RKO (cell line): ENCODE data around the gene CXCL3.
"Not testable (repeated sequence)": the region's sequence is repeated elsewhere in the genome, so short reads cannot be mapped to it uniquely, and the experiment has no call there.

Experiments
- DNase-seq: peaks from one replicate; pipeline ENCODE4 v3.0.0-alpha.2; 2016; ENCODE audit warnings: low spot score

Gene CXCL3

DNA sequence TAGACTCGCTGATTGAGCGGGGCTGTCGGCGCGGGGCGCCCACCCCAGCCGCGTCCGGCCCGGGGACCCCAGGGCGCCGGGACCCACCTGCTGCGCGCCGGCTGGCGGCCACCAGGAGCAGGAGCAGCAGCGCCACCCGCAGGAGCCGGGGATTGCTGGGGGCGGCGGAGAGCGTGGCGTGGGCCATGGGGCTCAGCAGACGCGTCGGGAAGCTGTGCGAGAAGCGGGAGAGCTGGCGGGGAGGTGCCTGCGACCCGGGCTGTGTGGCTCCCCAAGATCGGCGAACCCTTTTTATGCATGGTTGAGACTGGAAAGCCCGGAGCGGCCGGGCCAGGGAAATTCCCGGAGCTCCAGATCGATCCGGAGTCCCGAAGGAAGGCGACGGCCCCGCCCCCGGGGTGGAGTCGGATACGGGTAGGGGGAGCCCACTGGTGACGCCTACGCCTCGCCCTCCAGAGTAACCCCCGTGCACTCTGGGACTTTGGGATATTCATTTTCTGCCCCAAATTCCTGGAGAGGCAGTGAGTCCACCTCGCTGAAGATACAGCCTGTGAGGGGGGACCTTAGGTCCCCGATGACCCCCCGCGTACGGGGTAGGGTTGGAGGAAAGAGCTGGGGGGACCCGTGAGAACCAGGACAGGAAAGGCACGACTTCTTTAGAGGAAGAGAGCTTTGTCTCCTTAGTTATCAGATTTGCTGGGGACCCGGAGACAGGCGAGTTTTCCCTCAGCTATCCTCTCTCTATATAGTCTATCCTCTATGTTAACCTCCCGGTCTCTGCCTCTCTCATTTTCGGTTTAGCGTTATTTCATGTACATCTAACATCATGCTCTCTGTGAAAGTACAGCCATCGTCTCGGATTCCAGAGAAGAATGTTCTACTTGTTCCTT lies at the start of gene CXCL3:
TSS of gene CXCL3 (minus strand) at position 265 of the 890 bp plus-strand sequence. CDS start at position 187, 78 bp downstream.
- peak; percentile 77 for DNase-seq

DNA sequence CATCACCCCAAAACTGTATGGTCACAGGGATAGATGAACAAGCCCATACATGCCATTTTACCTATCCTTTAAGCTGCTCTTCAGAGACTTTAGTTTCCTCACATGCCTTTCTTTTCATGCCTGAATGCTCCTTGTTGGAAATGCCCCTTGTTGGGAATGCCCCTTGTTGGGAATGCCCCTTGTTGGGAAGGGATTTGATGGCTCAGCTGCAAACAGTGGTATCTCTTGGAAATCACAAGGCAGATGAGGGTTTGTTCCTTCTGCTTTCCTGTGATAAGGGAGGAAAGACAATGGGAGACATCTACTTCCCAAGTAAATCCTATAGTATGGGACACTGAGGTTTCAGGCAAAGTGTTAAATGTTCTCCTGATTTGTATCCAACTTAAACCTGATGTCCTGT lies 49.0 kb upstream of the CXCL3 start:
- no peak for DNase-seq

DNA sequence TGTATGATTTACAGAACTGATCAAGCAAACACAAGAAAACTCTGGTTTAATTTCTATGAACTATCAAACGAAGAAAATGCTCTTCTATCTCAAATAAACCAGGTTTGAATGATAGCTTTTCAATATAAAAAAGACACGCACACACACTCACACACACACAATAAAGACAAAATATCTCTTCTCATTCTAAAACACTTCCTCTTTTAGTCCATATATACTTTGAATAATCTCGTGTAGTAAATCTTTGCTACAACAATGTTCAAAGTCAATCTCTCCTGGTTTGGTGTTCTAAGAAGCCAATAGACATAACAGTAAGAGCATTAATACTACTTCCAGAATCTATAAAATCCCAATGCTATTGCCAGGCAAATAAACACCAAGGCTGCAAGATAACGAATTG lies 47.2 kb upstream of the CXCL3 start:
- DNase-seq = no peak

DNA sequence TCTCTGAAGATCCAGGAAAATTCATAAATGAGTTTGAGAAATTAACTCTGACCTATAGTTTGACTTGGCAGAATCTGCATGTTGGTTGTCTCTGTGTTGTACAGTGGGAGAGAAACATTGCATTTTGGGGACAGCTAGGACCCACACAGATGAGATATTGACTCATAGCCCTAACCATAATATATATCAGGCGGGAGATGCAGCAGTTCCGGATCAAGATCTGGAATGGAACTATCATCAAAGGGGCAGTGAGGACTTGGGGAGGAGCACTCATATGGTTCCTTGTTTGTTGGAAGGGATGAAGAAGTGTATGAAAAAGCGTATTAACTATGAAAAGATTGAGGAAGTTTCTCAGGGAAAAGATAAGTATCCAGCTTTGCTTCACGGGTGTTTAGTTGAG lies 46.5 kb upstream of the CXCL3 start:
- DNase-seq = no peak

DNA sequence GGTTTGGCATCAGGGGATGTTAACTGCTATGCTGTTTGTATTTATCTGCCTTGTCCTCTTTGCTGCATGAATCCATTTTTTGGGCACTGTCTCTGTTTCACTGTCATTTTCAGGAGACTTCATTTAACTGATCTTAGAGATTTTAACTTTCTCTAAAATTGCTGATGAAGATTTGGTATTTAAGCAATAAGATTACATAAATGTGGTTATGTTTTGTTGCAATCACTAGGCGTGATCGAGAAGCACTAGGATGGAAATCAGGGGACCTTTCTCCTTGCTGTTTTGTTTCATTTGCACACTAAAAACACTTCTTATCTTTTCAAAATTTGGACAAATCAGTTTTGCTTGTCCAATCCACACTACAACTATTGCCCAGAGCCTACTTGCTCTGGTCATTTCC lies 45.1 kb upstream of the CXCL3 start:
- no peak for DNase-seq

DNA sequence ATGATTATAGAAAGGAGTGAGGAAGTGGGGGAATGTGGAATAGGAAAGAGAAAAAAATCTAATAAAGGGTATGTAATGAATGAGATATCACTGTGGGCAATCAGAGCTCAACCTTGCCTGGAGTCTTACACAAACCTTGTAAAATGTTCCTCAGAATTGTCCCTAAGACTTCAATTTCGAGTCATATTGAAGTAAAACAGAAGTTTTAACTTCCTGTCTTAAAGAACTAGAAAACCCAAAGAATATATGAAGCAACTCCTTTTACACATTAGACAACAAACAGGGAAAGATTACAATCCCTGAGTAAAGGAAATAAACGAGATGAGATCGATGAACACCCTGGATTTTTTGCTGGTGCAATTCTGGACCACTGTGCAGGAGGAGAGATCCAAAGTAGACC lies 42.5 kb upstream of the CXCL3 start:
- no peak for DNase-seq

DNA sequence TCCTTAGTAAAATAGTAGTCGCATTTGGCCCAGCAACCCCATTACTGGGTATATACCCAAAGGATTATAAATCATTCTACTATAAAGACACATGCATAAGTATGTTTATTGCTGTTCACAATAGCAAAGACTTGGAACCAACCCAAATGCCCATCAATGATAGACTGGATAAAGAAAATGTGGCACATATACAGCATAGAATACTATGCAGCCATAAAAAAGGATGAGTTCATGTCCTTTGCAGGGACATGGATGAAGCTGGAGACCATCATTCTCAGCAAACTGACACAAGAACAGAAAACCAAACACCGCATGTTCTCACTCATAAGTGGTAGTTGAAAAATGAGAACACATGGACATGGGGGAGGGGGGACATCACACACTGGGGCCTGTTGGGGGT lies 41.9 kb upstream of the CXCL3 start:
- DNase-seq = not testable (repeated sequence)

DNA sequence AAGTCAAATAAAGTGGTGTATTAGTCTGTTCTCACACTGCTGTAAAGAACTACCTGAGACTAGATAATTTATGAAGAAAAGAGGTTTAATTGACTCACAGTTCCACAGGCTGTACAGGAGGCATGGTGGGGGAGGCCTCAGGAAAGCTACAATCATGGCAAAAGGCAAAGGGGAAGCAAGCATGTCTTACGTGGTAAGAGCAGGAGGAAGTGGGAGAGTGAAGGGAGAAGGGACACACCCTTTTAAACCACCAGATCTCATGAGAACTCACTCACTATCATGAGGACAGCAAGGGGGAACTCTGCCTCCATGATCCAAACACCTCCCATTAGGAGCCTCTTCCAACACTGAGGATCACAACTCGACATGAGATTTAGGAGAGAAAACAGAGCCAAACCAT lies 40.5 kb upstream of the CXCL3 start:
- DNase-seq = not testable (repeated sequence)

DNA sequence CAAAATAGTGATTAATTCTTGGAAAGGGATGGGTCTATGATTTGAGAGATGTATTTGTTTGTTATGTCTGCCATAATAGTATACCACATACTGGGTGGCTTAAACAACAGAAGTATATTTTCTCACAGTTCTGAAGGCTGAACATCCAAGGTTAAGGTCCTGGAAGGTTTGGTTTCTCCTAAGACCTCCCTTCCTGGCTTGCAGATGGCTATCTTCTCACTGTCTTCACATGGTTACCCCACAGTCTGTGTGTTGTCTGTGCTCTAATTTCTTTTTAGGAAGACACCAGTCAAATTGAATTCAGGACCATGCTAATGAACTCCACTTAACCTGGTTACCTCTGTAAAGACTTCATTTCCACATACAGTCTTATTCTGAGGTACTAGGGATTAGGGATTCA lies 34.9 kb upstream of the CXCL3 start:
- DNase-seq = no peak

DNA sequence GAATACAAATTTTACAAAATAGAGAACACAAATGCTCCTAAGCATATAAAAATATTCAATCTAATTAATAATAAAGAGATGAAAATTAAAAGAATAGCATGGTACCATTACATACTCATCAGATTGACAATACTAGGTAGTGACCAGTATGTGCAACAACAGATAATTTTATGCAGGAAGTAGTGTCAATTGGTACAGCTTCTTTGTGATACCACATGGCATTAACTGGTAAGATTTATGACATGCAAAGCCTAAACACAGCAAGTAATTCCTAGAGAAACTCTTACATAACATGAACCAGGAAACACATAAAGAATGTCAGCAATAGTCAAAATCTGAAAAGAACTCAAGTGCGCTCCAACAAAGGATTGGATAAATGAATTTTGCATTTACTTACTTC lies 34.2 kb upstream of the CXCL3 start:
- DNase-seq = no peak

DNA sequence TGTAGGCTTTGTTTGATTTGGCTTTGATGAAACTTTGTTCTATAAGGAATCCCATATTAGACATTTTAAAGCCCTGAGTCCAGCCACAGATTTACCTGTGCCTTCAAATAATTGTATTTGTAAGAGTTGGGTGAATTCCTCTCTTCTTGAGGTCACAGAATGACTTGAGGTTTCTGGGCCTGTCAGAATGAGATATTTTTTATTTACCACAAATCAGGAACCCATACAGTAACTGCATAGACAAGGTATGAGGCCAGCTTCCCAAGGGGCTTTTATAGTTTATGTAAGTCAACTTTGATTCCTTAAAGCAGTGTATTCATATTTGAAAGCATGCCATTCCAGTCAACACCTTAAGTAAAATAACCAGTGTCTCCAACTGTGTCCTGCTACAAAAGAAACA lies 29.1 kb upstream of the CXCL3 start:
- no peak for DNase-seq

DNA sequence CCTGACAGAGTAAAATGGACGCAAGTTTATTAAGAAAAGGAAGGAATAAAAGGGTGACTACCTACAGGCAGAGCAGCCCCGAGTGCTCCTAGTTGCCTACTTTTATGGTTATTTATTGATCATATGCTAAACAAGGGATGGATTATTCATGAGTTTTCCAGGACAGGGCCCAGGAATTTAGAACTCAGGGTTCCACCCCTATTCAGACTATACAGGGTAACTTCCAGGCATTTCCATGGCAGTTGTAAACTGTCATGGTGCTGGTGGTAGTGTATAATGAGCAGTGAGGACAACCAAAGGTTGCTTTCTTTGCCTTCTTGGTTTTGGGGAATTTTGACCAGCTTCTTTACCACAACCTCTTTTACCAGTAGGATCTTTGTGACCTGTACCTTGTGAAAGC lies 27.7 kb upstream of the CXCL3 start:
- DNase-seq = no peak

DNA sequence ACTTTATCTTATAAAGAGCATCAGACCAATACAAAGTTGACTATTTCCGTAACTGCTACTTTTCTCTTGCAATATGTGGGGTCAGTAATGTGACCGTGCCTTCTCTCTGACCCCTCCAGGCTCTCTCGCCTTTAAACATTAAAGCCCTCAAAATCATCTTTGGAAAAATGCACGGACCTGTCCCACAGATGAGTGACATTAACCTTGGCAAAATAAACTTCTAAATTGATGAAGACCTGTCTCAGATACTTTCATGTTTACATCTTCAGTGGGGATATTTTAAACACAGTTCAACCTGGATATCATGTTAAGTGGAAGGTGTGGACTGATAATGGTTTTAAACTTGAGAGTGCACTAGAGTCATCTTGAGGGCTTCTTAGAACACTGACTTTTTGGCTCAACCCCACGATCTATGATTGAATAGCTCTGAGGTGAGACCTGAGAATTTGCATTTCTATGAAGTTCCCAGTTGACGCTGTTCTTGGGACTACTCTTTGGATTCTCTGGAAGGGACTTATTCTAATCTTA lies 26.7 kb upstream of the CXCL3 start:
- no peak for DNase-seq

DNA sequence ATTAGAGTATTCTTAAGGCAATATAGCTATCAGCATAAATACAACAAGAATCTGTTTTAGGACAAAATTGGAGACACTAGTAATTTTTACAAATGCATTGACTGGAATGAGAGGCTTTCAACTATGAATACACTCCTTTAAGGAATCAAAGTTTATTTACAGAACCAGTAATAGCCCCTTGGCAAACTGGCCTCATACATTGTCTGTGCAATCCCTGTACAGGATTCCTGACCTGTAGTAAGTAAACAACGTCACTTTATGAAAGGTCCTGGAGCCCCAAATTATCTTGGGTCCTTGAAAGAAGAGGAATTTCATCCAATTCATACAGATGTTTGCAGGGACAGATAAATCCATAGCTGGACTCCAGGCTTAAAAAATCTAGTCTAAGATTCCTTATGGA lies 25.4 kb upstream of the CXCL3 start:
- DNase-seq = no peak

DNA sequence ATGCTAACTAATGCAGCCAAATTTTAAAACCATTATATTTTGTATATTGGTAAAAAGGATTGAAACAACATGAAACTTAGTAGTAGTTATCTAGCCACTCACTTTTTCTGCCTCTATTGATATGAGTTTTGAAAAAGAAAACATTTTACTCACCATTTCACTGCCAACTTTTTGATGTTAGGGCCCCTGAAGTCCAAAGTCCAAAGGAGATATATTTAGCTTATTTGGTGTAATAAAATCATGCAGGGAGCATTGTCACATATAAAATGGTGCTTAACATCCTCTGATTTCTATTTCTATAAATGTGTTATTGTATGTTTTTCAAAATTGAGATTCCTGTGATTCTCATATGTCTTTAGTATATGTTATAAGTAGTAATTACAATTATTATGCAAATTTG lies 24.5 kb upstream of the CXCL3 start:
- no peak for DNase-seq

DNA sequence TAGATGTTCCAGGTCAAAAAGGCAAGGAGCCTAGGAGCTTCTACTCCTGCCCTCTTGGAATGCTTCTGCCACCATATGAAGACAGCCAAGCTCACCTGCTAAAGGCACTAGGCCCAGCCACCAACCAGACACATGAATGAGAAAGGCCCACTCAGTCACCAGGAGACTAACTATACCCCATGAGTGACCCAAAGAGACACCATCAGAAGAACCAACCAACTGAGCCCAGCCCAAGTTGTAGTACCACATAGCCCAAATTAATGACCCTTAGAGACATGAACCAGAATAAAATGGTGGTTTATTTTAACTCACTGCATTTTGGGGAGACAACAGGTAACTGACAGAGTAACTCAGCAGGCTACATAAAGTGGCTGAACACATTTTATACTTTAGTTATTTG lies 22.9 kb upstream of the CXCL3 start:
- no peak for DNase-seq

DNA sequence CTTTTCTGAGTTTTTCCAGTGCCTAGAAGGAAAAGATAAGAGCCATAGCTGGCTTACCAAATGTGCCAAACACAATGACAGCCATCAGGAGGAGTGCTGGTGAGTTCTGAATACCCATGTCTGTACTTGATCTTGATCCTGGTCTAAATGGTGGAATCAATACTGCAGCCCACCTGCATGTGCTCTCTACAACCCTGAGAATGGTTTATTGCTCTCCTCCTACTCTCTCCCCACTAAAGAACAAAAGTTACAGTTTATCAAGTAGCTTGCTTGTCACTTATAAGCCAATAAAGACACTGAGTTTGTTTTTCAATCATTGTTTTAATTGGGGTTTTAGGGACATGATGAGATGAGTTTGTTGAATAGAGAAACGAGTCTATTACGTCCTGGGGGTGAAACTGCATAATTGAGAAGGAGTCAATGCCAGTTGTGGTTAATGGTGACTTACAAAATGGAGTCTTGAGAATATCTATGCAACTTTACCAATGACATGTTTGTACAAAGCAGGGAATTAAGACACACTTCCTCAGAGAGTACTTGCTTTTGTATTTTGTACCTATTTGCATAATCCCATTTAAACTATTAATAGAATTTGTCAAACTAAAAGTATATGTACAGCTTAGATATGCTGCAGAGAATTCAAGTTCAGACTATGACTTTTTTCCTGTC lies 20.8 kb upstream of the CXCL3 start:
- DNase-seq = no peak

DNA sequence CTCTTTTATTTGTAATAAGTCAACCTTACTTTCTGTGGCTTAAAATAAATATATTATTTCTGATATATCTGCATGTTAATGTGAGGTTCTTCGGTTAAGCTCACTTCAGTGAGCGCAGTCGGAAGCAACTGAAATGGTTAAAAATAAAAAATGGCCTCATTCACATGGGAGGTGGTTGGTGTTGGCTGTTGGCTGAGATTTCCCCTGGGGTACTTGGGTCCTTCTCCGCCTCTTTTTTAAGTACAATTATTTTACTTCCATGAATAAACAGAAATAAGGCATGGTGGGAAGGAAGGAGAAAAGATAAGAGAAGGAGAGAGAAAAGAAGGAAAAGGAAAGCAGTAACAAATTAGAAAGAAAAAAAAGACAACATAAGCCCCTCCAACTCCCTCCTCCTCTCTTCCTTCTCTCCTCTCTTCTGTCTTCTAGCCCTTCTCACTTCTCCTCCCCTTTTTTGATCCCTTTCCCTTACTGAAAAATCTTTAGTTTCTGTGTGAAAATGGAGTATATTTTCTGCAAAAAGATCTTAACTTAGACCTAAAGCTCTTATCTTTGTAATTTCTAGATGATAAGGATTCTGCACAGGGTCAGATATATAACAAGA lies 19.7 kb upstream of the CXCL3 start:
- no peak for DNase-seq

DNA sequence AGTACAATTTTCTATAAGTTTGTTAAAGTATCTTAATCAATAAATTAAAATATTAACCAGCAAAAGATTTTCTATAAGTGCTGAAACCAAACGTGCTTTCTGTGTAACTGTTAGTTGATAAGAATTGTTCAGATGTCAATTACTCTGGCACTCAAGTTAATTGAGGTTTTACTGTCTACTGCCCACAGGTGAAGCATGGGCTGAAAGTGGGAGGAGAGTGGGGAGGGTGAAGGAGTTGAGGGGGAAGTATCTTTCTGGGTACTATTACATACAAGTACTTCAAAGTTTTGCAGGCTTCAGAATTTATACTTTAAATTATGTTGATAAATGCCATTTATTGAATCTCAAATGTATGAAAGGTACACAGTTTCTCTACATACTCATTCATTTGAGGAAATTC lies 19.1 kb upstream of the CXCL3 start:
- no peak for DNase-seq

DNA sequence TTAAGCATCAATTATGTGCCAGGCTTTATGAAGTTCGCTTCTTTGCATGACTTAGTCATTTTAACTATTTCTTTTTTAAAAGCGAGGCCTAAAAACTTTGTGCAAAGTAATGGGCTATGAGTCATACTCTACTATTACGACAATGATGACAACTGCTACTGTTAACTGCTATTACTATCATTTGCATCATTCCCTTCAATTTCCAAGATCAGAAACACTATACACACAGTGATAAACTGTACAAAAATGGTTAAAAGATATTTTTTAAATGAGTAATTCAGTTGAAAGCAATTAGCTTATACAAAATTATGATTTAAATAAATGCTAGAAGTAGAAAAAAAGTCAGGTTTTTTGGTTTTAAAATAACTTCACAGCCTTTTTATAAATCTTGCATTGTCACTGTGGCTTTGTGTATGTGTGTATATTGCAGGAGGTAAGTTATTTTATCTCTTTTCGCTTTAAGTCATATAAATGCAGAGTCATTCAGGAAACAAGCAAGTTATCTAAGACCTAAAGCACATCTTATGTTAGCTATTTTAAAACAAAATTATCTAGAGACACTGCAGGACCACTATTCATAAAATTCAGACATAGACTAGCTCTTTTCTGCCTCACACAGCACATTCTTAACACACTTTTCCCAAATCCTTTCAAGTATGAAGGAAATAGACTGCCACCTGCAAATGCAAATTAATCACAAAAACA lies 18.5 kb upstream of the CXCL3 start:
- DNase-seq = peak; percentile 84

DNA sequence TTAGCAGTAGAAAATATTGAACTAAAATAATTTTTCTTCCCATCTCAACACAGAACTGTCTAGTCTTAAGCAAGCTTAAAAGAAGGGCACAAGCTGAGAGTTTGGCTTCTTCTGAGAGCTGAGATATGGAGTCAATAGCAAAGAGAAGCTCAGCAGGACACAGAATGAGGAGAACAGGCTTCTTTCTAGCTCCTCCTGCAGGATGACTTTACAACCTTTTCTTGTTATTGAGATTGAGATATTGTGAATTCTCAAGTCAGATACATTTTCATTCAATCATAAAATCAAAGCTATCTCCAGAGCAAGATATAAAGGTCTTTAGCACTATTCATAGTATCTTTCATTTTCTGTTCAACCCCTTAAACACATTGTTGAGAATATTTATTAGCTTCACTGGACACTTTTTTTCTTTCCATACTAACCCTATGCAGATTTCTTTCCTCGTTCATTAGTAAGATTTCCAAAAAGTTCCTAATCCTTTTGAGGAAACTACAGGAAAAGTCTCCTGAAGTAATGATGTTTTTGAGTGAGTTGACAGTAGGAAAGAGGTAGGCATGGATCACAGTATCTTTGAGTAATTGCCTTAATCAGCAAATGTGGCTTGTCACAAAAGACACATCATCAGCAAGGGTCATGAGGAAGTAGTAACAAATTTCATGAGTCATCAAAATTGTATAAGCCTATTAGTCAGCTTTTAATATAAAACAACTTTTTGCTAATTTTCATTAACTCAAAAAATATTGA lies 17.8 kb upstream of the CXCL3 start:
- DNase-seq = peak; percentile 91

DNA sequence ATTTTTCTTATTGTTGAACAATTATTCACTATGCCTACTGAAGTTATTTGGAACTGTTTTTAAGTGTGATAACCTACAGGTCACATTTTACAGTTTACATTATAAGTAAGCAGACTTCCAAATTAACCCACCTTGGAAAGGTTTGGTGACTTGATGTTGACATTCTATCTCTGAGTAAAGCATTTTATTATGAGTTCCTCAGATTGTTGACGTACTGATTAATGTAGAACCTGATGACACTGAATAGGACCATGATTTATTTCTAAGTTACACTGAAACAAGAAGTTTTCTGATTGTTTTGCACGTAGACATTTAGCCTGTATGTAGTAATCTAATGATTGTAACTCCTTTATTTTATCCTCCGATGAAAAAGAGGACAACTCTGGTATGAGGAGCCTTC lies 17.0 kb upstream of the CXCL3 start:
- DNase-seq = no peak
